HG03469 (cell line): ENCODE results near the gene IFIT2.
"Not testable (repeated sequence)": the region's sequence is repeated elsewhere in the genome, so short reads cannot be mapped to it uniquely, and the experiment has no call there.

ENCODE experiments used
- ATAC-seq: cut with Tn5 transposase; IDR thresholded peaks from one replicate; pipeline ENCODE4 v1.9.1; 2021; ENCODE audit warnings: mild to moderate bottlenecking, moderate library complexity, moderate number of reproducible peaks; ENCODE audit not compliant: unreplicated experiment

IFIT2 gene

DNA sequence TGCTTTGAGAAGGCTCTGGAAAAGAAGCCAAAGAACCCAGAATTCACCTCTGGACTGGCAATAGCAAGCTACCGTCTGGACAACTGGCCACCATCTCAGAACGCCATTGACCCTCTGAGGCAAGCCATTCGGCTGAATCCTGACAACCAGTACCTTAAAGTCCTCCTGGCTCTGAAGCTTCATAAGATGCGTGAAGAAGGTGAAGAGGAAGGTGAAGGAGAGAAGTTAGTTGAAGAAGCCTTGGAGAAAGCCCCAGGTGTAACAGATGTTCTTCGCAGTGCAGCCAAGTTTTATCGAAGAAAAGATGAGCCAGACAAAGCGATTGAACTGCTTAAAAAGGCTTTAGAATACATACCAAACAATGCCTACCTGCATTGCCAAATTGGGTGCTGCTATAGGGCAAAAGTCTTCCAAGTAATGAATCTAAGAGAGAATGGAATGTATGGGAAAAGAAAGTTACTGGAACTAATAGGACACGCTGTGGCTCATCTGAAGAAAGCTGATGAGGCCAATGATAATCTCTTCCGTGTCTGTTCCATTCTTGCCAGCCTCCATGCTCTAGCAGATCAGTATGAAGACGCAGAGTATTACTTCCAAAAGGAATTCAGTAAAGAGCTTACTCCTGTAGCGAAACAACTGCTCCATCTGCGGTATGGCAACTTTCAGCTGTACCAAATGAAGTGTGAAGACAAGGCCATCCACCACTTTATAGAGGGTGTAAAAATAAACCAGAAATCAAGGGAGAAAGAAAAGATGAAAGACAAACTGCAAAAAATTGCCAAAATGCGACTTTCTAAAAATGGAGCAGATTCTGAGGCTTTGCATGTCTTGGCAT is 4.8 kb downstream of the IFIT2 start:
- no peak for ATAC-seq

- no peak for ATAC-seq
Observed at GRCh38 chr10:89307269-89307577, 5.4 kb downstream of the IFIT2 start.

- no peak for ATAC-seq
Observed at GRCh38 chr10:89308266-89308665, 6.4 kb downstream of the IFIT2 start.

GRCh38 chr10:89308736-89309135 is 6.9 kb downstream of the IFIT2 start:
- ATAC-seq = no peak

DNA sequence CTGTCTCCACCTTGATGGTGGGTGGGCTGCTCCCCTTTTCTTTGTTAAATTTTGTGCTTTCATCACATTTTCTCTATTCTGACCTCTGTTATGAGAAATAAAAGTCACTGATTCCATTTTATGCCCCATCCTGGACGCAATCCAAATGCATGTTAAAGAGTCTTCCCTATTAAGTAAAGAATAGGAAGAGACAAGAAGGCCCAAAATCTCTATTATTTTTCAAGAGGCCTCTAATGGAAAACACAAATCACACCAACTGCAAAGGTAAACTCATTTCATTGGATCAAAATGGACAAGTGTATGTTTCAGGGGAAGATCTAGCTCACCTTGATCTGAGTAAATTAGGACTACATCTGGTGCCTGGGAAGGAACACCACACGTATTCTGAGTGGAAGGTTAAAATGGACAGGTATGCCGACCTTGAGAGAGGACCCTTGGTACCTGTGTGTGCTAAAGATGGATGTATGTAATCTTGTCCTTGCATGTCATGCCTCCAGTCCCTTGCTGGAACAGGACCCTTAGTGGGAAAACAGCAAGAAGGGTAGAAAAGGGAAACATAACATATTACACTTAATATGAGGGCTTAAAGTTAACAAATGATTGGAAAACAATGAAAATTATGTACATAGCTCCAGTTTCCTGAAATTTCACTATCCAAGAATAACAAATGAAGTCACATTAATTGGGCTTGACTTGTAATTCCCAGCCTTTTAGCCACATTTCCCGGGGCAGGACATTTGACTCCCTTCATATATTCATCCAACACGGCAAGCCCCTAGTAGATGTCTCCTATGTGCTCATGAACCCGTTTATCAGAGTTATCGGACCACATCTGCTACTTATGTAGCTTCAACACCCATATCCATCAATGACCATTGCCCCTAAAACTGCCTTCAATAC is 7.6 kb downstream of the IFIT2 start:
- ATAC-seq = no peak

DNA sequence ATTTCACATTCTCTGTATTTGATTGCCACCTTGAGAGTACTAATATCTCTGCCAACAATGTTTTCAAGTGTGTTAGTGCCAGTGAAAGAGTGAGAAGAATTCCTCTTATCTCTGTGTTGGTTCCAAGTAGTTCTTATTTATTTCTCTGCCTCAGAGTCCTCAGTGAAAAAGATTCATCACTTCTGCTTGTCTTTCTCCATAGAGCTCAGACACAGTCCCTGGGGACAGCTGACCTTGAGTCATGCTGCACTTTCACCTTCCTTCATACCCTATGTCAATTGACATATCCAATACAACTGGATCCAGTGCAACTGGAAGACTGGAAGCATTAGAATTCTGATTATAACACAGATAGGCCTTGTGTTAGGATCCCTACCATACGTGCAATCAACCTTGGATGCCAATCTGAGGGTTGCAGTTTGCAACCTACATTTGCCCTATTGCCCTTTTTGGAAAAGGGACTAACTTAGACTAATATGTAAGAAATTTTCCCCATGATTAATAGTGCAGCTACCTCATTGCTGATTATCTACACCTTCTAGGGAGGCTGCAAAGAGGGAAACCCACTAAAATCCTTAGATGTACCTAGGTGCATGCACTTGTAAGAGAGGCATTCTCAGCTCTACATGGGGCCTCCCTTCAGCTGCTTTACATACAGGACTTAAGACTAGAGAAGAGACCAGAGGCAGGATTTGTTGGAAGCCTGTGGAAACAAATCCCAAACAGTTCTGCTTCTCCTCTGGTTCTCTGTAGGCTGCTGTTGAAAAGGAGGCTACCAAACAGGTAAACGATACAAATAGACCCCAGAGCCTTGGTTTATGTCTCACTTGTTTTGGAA is 8.4 kb downstream of the IFIT2 start:
- ATAC-seq = no peak

DNA sequence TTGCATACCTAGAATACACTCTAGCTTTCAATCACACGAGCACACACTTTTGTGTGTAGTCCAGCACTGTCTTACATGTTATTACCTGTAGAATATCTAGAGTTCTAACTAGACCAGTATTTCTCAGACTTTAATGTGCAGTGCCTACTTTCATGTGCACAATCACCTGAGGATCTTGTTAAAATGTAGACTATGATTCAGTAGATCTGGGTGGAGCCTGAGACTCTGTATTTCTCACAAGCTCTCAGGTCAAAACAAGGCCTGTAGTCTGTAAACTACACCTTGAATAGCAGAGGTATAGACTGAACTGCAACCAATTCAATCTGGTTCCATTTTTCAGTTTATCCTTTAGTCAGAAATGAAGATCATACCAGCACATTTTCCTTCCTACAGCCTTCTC is 11.1 kb downstream of the IFIT2 start:
- no peak for ATAC-seq

GRCh38 chr10:89314676-89315075 is 12.8 kb downstream of the IFIT2 start:
- ATAC-seq = no peak

- not testable (repeated sequence) for ATAC-seq
Observed at GRCh38 chr10:89318047-89318446, 16.2 kb downstream of the IFIT2 start.

GRCh38 chr10:89325081-89325480 is 23.2 kb downstream of the IFIT2 start:
- not testable (repeated sequence) for ATAC-seq

GRCh38 chr10:89325856-89326255 is 24.0 kb downstream of the IFIT2 start:
- not testable (repeated sequence) for ATAC-seq

DNA sequence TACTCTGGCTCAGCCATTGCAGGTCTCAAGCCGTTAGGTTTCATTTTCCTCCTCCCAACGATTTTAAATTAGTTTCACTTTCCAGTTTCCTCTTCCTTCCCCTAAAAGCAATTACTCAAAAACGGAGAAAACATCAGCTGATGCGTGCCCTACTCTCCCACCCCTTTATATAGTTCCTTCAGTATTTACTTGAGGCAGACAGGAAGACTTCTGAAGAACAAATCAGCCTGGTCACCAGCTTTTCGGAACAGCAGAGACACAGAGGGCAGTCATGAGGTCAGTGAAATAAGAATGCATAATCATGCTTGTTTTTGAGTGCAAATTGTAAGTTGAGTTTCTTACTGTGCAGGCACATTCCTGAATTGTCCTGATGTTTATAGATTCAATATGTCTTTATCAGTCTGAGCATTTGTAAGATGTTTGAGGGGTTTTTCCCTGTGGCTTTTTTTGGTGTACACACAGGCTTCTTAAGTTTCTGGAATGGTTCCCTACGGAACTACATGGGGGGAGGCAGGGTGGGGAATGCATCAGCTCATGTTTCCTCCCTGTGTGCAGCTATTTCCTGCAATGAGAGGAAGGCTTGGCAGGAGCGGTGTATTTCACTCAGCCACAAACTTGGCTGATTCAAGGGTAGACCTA is 26.1 kb downstream of the IFIT2 start, which contains the start of gene IFIT3:
Gene IFIT3, plus strand, starts transcription at position 195 of the 639 bp plus-strand sequence. Its CDS starts 77 bp downstream, at position 272.
- no peak for ATAC-seq

- no peak for ATAC-seq
Observed at GRCh38 chr10:89329151-89329550, 27.3 kb downstream of the IFIT2 start.

DNA sequence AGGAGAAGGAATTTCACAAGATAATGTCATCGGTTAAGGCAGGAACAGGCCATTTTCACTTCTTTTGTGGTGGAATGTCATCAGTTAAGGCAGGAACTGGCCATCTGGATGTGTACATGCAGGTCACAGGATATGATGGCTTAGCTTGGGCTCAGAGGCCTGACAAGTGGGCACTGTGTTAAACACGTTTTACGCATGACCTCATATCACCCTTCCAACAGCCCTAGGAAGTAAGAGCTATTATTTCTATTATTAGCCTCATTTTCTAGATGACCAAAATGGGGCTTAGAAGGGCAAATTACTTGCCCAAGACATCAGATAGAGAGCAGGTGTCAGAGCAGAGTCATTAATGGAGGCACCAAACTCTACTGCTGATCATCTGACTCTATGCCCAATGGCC is 28.2 kb downstream of the IFIT2 start:
- not testable (repeated sequence) for ATAC-seq

DNA sequence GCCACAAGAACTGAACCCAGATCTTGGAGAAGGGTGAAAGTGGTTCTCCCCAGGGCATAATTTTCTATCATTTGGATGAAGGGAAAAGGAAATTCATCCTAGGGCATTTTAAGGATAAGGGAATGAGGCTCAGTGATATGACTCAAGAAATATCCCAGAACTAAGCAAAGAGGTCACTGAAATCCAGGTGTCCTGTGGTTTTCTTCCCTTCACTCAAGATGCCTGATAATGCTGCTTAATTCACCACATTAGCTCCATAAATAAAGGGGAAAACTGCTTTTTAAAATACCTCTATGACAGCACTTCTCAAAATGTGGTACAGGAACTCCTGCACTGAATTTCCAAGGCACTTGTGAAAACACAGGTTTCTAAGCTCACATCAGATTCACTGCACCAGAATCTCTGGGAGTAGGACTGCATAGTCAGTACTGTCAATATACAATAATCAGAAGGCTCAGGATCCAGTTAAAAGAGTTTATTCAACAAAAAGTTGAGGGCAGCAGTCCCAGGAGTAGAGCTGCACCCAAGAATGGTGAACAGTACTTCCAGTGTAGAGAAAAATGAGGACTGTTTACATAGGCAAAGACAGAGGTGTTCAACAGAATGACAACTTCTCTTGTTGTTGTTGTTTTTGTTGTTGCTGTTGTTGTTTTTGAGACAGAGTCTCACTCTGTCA is 28.8 kb downstream of the IFIT2 start:
- no peak for ATAC-seq

GRCh38 chr10:89331487-89332122 is 29.8 kb downstream of the IFIT2 start:
- ATAC-seq = not testable (repeated sequence)

GRCh38 chr10:89332123-89332633 is 30.3 kb downstream of the IFIT2 start:
- ATAC-seq = no peak

DNA sequence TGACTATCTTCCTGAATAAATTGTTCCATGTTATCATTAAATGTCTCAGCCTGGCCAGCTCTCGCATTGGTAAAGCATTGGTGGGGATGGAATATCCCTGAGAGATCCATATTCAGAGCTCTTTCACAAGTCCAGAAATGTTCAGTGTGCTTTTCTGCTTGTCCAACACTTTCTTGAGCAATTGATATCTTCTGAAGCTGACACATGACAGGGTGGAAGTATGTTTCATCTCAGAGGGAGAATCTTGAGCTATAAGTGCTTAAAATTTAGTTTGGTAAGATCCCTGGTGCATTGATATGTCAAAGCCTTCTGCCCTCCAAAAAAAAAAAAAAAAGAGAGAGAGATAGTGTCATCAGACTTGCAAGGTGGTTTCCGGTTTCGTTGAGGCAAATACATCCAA is 33.4 kb downstream of the IFIT2 start:
- no peak for ATAC-seq

DNA sequence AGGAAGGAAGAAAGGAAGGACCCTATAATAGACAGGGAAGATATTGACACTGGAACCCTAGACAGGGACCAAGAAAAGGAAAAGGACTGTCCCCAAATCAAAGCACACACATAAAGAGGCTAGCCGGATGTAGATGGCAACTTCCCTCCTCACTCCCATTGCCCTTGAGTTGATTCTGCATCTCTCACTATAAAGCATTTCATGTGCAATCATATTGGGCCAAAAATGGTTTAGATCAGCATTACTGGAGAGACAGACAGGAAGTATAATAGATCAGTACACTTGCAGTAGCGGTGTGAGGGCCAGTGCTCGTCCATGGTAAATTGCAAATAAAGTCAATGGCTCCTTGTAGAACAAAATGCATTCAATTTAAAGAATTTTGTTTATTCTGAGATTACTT is 34.4 kb downstream of the IFIT2 start:
- ATAC-seq = no peak
